HG02610 (cell line): ENCODE results near the gene NEUROG2.

Experiments used
- ATAC-seq: cut with Tn5 transposase; IDR thresholded peaks from one replicate; pipeline ENCODE4 v1.9.1; 2021; ENCODE audit warnings: mild to moderate bottlenecking, moderate library complexity; ENCODE audit not compliant: unreplicated experiment

The NEUROG2 gene

DNA sequence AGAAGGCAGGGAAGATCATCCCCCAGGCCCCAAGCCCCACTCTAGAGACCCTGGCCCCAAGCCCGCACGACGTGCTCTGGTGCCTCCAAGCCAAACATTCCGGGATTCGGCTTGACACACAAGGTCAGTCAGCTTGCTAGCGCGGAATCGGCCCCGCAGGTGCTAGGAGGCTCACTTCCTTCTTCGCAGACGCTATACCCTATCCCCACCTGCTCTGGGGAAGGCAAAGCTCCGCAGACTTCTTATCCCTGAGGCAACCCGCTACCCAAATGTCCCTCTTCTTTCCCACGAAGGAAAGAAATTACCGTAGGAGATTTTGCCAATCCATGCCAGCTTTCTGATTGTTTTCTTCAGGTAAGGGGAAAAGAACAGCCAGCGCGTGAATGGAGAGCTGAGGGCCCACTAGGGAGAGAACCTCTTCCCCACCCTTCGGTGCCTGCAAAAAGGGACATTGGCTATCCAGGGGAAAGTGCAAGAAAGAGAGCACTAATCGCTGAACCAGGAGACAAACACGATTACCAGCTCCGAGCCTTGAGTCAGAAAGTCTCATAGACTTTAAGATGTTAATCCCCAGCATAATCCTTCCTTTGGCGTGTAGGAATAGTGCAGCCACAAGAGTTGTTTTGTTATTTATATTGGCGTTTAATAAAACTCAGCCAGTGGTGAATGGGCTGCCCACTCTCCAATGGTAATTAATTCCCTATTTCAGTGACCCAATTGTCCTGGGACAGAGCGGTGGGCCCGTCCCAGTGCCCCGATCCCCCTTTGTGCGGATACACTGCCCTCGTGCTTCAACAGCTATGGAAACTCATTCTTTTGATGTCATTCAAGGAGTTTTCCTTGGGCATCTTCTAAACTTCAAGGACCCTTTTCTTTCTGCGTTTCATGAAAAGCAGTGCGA is 5.4 kb upstream of the NEUROG2 start:
- peak; percentile 14 for ATAC-seq

DNA sequence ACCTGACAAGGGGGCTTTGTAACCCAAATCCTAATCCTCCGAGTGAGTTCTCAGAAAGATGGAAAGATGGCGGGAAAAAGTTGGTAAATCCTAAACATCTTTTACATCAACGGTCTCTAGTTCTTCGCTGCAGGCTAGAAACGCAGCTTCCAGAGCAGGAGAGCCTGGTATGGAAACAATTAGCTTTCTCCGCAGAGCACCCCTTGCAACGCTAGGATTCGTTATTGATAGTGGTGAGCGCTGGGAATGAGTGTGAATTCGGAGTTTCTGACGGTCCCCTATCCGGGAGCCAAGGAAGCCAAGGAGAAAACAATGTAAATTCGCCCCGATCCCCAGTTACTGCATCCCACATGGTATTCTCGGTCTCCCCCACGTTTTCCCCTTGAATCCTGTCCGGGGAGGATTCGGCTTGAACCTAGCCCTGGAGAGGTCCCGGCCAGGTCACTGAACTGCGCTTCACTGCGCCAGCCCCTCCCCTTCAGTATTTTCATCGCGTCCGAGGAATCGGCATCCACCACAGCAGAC is 4.7 kb upstream of the NEUROG2 start:
- ATAC-seq = no peak

DNA sequence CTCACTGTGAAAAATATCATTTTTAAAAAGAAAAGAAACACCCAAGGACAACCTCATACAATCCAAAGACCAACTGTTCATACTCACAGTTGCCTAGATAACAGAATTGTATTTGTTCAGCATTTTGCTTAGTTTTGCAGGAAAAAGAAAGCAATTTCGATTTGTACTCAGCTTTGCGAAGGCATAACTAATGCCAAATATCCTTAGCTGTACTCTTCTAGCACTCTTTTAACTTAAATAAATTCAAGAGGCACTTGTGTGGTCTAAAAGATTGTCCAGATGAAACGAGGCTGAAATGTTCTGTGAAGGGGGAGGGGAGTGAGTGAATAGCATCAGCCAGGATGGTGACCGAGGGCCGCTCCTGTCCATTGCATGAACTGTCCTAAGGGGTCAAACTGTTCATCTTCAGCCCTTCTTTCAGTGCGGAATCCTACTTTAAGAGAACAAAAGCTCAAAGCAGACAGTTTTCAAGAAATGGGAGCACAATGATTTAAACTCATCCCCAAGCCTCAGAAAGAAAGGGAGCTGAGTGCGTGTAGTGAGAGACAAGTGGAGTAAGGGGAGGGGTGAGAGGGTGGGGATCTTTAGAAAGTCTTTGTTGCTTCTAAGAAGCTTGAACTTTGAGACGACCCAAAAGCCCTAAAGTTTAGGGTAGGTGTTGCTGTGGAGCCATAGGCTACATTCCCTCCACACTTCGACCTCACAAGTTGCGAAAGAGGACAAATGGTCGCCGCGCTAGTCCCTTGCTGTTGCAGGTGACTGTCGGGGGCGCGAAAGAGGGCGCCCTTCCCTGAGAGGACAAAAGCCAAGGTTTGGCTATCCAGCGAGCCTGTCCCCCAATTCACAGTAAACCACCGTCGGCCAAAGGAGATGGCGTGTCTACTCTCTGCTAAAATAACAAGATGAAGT is 4.0 kb upstream of the NEUROG2 start:
- ATAC-seq = no peak

DNA sequence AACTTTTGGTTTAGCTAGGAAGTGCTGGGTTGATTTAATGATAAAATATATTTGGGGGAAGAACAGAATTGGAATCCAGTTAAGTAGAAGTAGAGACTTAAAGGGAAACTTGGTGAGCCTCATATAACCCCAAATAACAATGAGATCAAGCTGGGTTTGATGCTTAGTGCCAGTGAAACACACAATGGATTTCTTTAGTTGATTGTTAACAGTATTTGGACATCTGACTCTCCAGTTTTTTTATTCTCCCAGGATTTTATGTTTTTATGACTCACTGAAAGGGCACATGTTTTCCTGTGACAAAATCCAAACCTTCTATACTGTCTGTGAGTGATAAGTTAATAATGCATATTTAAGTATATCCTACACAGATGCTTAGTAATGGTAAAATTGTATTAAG is 2.7 kb upstream of the NEUROG2 start:
- ATAC-seq = no peak

DNA sequence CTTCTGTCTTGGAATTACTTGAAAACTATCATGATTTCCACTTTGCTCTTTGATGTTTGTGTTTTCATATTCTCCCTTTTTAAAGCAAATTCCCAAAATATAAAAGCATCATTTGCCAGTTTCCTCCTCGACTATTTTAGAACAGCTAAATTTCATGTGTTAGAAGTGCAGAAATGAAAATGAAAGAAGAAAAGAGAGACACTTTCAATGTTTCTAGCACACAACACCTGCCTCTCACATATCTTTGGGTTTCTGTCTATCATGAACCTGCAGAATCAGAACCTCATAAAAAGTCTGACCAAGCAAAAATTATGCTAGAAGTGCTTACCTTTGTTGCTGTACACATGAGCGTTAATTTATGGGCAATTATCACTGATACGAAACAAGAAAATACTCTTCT is 1.9 kb upstream of the NEUROG2 start:
- ATAC-seq = no peak

DNA sequence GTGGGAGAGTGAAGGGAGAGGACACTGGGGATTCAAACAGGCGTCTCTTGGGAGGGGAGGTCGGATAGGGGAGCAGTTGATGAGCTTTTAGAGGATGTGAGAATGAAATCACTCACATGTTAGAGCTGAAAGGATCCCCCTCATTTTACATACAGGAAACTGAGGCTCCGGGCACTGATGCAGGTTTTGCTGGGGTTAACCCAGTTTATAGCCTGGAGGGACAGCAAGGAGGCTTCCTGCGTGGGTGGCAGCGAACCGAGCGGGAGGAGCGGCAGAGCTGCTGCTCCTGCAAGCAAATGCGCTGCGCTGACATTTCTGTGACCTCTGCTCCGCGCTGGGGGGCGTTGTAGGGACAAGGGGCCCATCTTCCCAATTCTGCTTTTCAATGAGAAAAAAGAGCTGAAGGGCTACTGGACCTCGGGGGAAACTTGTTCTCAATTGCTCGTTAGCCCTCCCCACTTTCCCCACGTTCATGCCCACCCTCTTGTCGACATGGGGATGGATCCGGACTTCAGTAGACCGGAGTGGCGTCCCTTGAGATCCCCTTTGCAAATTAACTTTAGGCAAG is 1.2 kb upstream of the NEUROG2 start:
- ATAC-seq = peak; percentile 28

DNA sequence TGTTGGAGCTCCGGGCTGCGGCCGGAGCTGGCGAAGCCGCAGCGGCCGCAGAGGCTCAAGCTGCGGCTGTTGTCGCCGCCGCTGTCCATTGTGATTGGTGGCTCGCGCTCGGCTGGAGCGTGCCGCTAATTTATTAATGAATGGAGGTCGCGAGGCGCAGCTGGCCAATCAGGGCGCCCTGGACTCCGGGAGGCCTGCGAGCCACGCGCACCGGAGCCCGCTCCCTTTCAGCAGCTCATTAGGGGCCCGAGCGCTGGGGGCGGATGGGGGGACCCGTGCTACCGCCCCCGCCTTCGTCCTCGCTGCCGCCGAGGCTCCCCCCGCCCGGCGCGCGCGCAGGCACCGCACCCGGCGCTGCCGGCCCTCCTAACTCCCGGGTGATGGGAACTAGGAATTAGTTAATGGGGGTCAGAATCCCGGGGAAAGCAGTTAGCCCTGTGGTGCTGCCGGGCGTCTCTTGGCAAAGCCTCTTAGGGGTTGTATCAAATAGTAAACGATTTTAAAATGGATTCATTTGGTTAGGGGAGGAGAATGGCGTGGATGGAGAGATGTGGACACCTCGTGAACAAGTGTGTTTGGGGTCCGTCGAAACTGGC is 589 bp upstream of the NEUROG2 start:
- peak; percentile 20 for ATAC-seq

DNA sequence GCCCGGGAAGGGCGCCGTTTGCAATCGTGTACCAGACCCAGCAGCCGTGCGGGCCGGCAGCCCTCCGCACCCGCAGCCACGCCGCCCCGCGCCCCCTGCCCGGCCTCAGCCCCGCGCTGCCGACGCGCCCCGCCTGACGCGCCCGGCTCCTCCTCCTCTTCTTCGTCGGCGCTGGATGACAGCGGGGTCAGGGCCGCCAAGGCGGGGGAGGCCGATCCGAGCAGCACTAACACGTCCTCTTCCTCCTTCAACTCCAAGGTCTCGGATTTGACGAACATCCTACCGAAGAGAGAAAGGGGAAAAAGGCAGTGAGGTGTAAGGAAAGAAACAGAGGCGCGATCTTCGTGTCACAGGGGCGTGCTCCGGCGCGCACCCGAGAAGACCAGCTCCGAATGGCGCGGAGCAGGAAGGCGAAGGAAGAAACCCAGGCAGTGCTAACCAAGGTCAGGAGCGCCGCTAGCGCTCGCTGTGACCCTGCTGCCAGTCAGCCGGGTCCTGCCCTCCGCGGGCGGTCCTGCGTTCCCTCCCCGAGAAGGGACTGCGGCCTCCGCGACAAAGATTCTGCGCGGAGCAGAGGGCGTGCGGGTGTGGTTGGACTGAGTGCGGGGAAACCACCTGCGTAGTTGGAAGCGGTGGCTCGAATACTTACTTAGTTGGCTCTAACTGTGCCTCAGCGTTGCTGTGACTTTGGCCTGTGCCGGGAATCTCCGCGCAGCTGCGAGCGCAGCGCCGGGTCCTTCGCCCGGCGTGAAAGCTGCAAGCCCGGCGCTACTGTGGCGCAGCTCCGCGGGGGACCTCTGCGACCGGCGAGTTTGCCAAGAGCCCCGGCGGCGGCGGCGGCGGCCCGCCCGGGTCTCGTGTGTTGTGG is 548 bp downstream of the NEUROG2 start:
- peak; percentile 30 for ATAC-seq

DNA sequence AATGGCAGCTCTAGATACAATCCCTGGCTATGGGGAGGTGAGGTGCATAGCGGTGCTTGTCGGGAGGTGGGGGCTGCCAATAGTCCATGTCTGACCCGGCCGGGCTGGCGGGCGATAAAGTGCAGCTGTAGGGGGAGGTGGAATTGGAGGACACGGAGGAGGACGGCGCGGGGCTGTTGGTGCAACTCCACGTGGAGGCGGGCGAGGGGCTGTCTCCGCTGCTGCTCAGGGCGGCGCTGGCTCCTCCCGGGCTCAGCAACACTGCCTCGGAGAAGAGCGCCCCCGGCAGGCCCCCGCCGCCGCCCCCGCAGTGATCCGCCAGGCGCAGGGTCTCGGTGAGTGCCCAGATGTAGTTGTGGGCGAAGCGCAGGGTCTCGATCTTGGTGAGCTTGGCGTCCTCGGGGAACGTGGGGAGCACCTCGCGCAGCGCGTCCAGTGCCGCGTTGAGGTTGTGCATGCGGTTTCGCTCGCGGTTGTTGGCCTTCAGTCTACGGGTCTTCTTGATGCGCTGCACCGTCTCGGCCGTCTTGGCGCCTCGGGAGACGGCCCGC is 1.3 kb downstream of the NEUROG2 start:
- ATAC-seq = peak; percentile 6

DNA sequence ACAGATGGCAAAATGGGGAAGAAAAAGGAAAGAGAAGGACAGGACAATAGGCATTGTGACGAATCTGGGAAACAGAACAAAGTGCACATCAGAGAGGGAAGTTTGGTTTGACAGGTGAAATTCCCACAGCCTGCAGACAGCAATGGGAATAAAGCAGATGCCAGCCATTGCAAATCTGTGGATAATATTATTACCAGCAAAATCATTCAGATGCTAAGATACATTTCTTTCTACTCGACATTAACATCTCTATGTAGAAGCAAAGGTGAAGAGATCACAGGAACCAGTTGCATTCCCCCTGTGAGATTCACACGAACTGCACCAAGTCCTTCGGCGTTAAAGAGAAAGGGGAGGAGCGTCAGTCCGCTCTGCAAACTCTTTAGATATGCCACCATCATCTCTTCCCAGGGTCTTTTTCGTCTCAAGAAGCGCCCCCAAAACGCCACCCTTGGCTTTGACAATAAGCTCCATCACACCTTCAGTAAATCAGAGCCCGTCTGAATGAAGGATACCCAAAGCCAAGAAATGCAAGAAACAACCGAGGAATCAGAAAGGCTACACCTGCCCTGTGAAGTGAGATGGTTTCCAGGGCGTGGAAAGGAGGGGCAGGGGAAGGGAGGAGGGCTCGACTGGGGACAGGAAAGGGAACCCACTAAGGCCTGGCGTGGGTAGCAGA is 1.9 kb downstream of the NEUROG2 start:
- peak; percentile 19 for ATAC-seq

DNA sequence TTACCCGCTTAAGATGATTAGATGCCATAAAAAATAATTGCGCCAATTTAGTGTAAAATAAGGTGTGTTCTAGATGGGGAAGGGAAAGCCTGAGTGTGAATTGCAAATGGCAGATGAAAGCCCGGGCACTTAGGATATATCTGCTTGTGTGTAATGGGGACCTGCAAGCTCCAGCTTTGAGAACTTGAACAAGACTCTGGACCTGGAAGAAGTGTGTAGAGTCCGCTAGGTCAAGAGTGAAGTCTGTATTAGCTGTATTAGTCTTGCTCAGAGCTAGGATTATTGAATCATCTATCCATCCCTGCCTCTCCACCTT is 4.2 kb downstream of the NEUROG2 start:
- no peak for ATAC-seq

DNA sequence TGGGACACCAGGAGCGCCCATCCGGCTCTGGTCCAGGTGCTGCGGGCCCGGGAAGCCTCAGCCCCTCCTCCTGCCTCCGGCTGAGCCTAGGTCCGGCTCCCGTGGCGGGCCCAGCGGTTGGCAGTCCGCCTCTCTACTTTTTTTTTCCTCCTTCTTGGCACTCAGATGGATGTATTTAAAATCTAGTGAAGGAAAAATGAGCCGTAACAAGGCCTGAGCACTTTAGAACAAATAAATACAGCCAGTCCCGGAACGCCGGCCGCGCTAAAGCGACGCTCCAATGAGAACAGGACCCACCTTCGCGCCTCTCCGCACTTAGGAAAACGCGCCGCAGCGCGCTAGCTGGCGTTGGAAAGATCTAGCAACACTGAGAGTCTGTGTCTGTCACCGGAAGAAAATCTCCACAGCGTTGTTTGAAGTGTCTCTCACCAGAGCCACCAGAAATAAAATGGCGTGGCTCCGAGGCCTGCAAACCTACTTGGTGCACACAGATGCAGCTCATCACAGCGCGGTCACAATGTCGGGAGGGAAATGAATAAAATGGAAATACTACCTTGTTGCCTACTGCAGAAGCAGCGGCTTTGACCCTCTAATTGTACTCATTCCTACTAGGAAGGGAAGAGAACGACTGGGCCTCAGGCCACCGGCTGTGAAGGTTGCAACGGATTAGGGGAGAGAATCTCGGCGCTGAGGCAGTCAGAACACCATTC is 4.7 kb downstream of the NEUROG2 start:
- no peak for ATAC-seq

DNA sequence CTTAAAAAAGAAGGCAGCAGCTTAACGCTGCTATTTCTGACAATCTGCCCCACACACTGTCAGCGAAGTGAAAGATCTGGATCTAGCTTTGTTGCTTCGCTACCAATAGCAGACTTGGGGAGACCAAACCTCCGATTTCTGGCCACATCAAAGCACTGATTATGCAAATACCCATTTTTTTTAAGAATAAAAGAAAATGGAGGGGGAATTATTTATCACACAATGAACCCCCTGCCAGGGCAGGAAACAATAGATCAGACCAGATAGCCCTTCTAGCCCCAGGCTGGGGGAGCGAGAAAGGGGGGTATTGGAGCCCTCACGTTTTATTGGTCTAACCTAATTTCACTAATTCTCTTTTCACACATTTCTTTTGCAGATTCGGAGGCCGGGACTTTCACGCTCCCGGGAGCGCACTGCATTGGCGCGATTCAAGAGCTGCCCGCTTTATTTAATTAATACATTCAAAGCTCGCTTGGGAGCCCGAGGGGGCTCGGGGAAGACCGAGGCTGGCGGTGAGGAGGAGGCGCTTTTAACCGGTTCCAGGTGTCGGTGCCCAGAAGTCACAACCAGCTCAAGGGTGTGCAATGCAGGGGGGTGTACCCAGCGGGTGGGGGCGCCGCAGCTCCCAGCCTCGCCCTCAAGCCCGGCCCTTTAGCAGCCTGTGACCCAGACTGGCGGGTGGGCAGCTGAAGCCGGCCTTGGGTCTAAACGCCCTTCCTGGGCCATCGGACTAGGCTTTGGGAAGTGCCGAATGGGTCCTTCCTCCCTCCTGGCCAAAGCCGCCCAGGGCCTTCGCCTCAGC is 5.5 kb downstream of the NEUROG2 start:
- no peak for ATAC-seq

DNA sequence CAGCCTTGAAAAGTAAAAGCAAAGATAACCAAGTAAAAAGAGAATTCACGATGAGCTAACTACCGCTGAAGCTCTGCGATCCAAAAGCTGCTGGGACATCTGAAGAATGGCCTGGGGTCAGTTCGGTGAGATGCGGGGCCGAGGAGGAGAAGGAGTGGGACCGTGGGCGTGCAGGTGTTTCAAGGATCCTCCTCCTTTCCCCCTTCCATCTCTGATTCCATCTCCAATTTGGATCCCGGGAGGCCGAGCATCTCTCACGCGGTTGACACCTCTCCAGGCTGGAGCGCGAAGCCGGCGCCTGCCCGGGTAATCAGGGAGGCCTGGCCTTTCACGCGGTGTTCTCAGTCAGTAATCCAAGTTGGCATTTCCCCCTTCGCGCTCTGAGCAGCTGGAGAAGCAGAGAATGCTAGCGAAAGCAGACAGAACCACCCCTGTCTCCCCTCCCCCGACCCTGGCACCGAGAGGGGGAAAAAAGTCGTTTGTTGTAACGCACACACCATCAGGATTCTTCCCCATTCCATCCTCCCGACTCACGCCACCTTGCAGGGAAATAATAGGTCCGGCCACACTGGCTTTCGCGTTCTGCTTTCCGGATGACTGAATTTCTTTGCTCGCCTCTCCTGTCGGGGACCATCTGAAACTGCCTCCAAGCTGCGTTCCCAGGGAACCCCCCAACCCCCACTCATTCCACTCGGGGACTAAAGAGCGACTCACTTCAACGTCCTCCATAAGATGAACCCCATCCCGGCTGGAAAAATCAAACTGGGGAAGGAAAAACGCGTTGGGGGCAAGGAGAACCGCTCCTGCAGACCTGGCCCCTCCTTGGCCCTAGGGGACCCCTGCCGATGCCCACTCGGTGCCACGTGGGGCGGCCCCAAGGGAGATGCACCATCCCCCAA is 6.5 kb downstream of the NEUROG2 start:
- no peak for ATAC-seq

DNA sequence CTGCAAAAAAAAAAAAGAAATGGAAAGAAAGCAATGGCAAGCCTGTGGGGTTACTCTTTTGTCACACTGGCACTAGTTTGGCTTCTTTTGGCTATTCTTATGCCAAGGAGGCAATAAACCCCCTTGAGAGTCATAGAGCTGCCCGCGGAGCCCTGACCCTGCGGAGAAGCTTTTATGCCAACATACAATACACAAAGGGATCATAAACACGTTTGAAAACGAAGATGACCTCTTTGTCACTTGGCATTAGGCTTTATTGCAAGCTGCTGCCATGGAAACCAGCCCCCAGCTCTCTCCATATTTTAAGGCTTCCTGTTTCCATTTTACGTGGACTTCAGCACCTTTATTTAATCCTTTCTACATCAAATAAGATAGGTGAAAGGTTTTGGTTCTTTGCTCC is 7.6 kb downstream of the NEUROG2 start:
- no peak for ATAC-seq

DNA sequence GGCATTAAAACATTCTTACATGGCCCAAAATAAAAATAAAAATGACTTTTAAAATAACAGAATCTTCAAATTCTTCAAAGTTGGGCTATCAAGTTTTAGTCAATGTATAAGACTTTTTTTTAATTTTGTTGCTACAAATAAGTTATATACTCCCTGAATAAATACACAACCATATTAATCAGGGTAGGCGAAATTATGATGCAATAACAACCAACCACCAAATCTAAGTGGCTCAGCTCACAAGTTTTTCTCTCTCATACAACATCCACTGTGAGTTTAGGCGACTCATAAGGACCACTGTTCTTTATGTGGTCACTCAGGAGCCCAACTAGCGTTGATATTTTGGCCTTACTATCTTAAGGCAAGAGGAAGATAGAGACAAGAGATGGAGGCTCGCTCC is 11.2 kb downstream of the NEUROG2 start:
- no peak for ATAC-seq

DNA sequence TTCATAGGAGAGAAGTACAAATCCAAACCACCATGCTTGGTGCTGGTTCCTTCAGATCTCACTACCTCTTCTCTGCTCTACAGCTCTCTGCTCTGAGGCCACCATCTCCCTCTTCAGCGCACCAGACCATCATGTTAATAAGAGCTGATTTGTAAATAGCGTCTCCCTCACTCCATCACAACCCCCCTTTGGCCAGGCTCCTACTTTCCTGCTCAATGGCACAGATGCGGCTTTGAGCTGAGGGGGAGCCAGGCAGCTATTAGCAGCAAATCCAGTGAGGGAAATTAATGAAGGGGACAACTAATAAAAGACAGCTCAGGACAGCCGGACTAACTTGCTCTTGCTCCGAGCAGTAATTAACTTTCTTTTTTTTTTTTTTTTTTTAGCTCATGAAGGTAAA is 13.1 kb downstream of the NEUROG2 start:
- no peak for ATAC-seq
